HepG2 (cell line): ENCODE measurements around the gene CES2. TPM values are rescaled to one million over a fixed set of nuclear protein-coding genes. Genes with fewer than 3 reads are reported as not detected.

Source experiments
- DR1 ChIP-seq: sonication (generic); formaldehyde crosslinking; IDR thresholded peaks from 2 replicates; pipeline ENCODE4 v1.8.0; 2021; ENCODE audit warnings: mild to moderate bottlenecking, missing genetic modification reagents, inconsistent platforms
- EHMT2 ChIP-seq: fragments of 200-600 bp; sonication (generic); IDR thresholded peaks from 2 replicates; pipeline ENCODE4 v1.7.0; 2017; ENCODE audit warnings: antibody characterized with exemption, low read depth, low read length, borderline replicate concordance
- GABPB1 ChIP-seq: IDR thresholded peaks from 2 replicates; pipeline ENCODE4 v1.6.1; 2016; ENCODE audit warnings: mild to moderate bottlenecking, missing genetic modification reagents, moderate library complexity, missing compliant biosample characterization
- HNRNPLL ChIP-seq: fragments of 200-400 bp; formaldehyde crosslinking; IDR thresholded peaks from 2 replicates; pipeline ENCODE4 v1.6.1; 2017; ENCODE audit warnings: mild to moderate bottlenecking, low read depth, low read length; ENCODE audit not compliant: poor library complexity, severe bottlenecking
- KDM3A ChIP-seq: IDR thresholded peaks from 2 replicates; pipeline ENCODE4 v1.6.1; 2018; ENCODE audit warnings: low read depth, missing compliant biosample characterization
- KMT2A ChIP-seq: sonication (generic); formaldehyde crosslinking; IDR thresholded peaks from 2 replicates; pipeline ENCODE4 v1.4.0; 2020; ENCODE audit warnings: missing genetic modification reagents
- NFATC3 ChIP-seq: sonication (generic); formaldehyde crosslinking; IDR thresholded peaks from 2 replicates; pipeline ENCODE4 v1.5.1; 2020; ENCODE audit warnings: mild to moderate bottlenecking, missing genetic modification reagents
- NPAS2 ChIP-seq: sonication (generic); formaldehyde crosslinking; IDR thresholded peaks from 2 replicates; pipeline ENCODE4 v1.8.0; 2022; ENCODE audit warnings: mild to moderate bottlenecking, missing genetic modification reagents, borderline replicate concordance
- PTBP1 ChIP-seq: fragments of 200-400 bp; formaldehyde crosslinking; IDR thresholded peaks from 2 replicates; pipeline ENCODE4 v1.6.1; 2018; ENCODE audit warnings: low read length, low read depth; ENCODE audit not compliant: poor library complexity, severe bottlenecking
- SALL1 ChIP-seq: sonication (generic); formaldehyde crosslinking; IDR thresholded peaks from 2 replicates; pipeline ENCODE4 v1.8.0; 2022; ENCODE audit warnings: mild to moderate bottlenecking, missing genetic modification reagents
- SRSF4 ChIP-seq: fragments of 200-400 bp; formaldehyde crosslinking; IDR thresholded peaks from one replicate; pipeline ENCODE4 v1.6.1; 2018; ENCODE audit warnings: mild to moderate bottlenecking, low read depth, low read length, moderate library complexity; ENCODE audit not compliant: poor library complexity, severe bottlenecking
- ZBTB7B ChIP-seq: sonication (generic); formaldehyde crosslinking; IDR thresholded peaks from 2 replicates; pipeline ENCODE4 v1.4.0; 2020; ENCODE audit warnings: missing genetic modification reagents
- ZFP62 ChIP-seq: sonication (generic); formaldehyde crosslinking; IDR thresholded peaks from 2 replicates; pipeline ENCODE4 v1.4.0; 2020; ENCODE audit warnings: missing genetic modification reagents
- ZMAT5 ChIP-seq: sonication (generic); formaldehyde crosslinking; IDR thresholded peaks from 2 replicates; pipeline ENCODE4 v1.5.0; 2020; ENCODE audit warnings: mild to moderate bottlenecking, low read depth, missing genetic modification reagents, borderline replicate concordance
- ZNF138 ChIP-seq: sonication (generic); formaldehyde crosslinking; IDR thresholded peaks from 2 replicates; pipeline ENCODE4 v1.5.0; 2020; ENCODE audit warnings: mild to moderate bottlenecking, low read depth, missing genetic modification reagents
- ZNF329 ChIP-seq: sonication (generic); formaldehyde crosslinking; IDR thresholded peaks from 2 replicates; pipeline ENCODE4 v1.9.0; 2021; ENCODE audit warnings: low read depth, mild to moderate bottlenecking, missing genetic modification reagents
- ZNF33B ChIP-seq: sonication (generic); formaldehyde crosslinking; IDR thresholded peaks from 2 replicates; pipeline ENCODE4 v1.5.1; 2020; ENCODE audit warnings: mild to moderate bottlenecking, missing genetic modification reagents
- ZNF543 ChIP-seq: sonication (generic); formaldehyde crosslinking; IDR thresholded peaks from 2 replicates; pipeline ENCODE4 v1.4.0; 2020; ENCODE audit warnings: mild to moderate bottlenecking, missing genetic modification reagents
- ZSCAN20 ChIP-seq: sonication (generic); formaldehyde crosslinking; IDR thresholded peaks from 2 replicates; pipeline ENCODE4 v1.4.0; 2020; ENCODE audit warnings: missing genetic modification reagents, mild to moderate bottlenecking, borderline replicate concordance
- polyA plus RNA-seq, 8 experiments: library from polyadenylated mRNA; depleted of rRNA in 3 of 8; stranded (reverse) in 7 of 8; unstranded in 1 of 8; fragments of >200 nt; fragmentation: Illumina TruSeq in 4 of 8; extraction: Trizol in 4 of 8; gene quantifications; 2 replicates each; pipeline versions ENCODE4 v1.2.1 to v1.2.3, GENCODE V29; 2011 to 2016; ENCODE audit warnings: low read depth in 4 of 8, missing spikeins in 1 of 8, mixed read lengths in 1 of 8; ENCODE audit not compliant: insufficient read depth in 1 of 8
- total RNA-seq, 5 experiments: library from RNA; depleted of rRNA; stranded (reverse); fragments of >200 nt; fragmentation: Illumina TruSeq; extraction: Trizol; gene quantifications; 2 replicates each; pipeline ENCODE4 v1.2.3, GENCODE V29; 2016; ENCODE audit warnings: low read depth in 1 of 5
- TF ChIP-seq, protein P1 (sequence below): sonication (generic); formaldehyde crosslinking; IDR thresholded peaks from 2 replicates; pipeline ENCODE4 v1.5.1; 2020; ENCODE audit warnings: missing genetic modification reagents, mild to moderate bottlenecking, borderline replicate concordance
- TF ChIP-seq, protein P2 (sequence below): sonication (generic); formaldehyde crosslinking; IDR thresholded peaks from 2 replicates; pipeline ENCODE4 v1.8.0; 2022; ENCODE audit warnings: missing genetic modification reagents, mild to moderate bottlenecking, inconsistent platforms, borderline replicate concordance

The CES2 gene
- total and polyA plus RNA-seq, 2 of the 13 experiments (the other 11 are each of a cell fraction or from before 2014, with no cell fraction given), result 50.6 to 63.8 TPM

GRCh38 chr16:66935314-66936011, at the start of gene CES2 (continued):
- TF ChIP-seq, protein P1, sequence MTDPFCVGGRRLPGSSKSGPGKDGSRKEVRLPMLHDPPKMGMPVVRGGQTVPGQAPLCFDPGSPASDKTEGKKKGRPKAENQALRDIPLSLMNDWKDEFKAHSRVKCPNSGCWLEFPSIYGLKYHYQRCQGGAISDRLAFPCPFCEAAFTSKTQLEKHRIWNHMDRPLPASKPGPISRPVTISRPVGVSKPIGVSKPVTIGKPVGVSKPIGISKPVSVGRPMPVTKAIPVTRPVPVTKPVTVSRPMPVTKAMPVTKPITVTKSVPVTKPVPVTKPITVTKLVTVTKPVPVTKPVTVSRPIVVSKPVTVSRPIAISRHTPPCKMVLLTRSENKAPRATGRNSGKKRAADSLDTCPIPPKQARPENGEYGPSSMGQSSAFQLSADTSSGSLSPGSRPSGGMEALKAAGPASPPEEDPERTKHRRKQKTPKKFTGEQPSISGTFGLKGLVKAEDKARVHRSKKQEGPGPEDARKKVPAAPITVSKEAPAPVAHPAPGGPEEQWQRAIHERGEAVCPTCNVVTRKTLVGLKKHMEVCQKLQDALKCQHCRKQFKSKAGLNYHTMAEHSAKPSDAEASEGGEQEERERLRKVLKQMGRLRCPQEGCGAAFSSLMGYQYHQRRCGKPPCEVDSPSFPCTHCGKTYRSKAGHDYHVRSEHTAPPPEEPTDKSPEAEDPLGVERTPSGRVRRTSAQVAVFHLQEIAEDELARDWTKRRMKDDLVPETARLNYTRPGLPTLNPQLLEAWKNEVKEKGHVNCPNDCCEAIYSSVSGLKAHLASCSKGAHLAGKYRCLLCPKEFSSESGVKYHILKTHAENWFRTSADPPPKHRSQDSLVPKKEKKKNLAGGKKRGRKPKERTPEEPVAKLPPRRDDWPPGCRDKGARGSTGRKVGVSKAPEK, result no peak; the same call in 1 of the 2 replicates
- TF ChIP-seq PTBP1 (no peak), ZFP62 (CRISPR knock-in tag) (no peak), ZNF543 (no peak), ZNF329 (no peak), NPAS2 (CRISPR knock-in tag) (no peak), GABPB1 (CRISPR knock-in tag) (peak; percentile 75), ZNF33B (peak; percentile 96), DR1 (CRISPR knock-in tag) (peak; percentile 90), SRSF4 (no peak), HNRNPLL (peak; percentile 59), KMT2A (CRISPR knock-in tag) (peak; percentile 72; the same call in 1 of the 2 replicates), ZBTB7B (CRISPR knock-in tag) (peak; percentile 87; the same call in 1 of the 2 replicates), EHMT2 (no peak), ZMAT5 (CRISPR knock-in tag) (0 out of 2 replicates have a peak, but pooled peaks have one; percentile 38), ZNF138 (CRISPR knock-in tag) (0 out of 2 replicates have a peak, but pooled peaks have one; percentile 16), NFATC3 (CRISPR knock-in tag) (no peak), KDM3A (peak; percentile 40; the same call in 1 of the 2 replicates), SALL1 (CRISPR knock-in tag) (peak; percentile 90), ZSCAN20 (CRISPR knock-in tag) (0 out of 2 replicates have a peak, but pooled peaks have one; percentile 65)
- TF ChIP-seq, protein P2, sequence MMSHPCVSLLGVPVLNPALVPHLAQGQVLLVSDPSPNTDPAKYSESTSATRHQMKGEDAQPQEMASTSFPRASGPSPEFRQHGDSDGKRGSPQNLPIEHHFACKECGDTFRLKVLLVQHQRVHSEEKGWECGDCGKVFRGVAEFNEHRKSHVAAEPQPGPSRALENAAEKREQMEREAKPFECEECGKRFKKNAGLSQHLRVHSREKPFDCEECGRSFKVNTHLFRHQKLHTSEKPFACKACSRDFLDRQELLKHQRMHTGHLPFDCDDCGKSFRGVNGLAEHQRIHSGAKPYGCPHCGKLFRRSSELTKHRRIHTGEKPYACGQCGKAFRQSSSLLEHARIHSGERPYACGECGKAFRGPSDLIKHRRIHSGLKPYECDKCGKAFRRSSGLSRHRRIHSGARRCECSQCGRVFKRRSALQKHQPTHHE (CRISPR knock-in tag), result 0 out of 2 replicates have a peak, but pooled peaks have one; percentile 24
